GM21825 (cell line): ENCODE results near the gene RIBC2.
"Not testable (repeated sequence)": the region's sequence is repeated elsewhere in the genome, so short reads cannot be mapped to it uniquely, and the experiment has no call there.

Experiments used
- ATAC-seq: cut with Tn5 transposase; IDR thresholded peaks from one replicate; pipeline ENCODE4 v1.9.1; 2021; ENCODE audit warnings: mild to moderate bottlenecking, moderate library complexity; ENCODE audit not compliant: unreplicated experiment

The RIBC2 gene

DNA sequence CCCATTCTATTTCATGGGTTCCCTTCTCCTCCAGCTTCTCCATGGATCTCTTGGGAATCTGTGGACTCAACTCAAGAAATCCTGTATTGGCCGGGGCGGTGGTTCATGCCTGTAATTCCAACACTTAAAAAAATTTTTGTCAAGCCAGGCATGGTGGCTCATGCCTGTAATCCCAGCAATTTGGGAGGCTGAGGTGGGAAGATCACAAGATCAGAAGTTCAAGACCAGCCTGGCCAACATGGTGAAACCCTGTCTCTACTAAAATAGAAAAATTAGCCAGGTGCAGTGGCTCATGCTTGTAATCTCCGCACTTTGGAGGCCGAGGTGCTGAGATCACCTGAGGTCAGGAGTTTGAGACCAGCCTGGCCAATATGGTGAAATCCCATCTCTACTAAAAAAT lies 34.1 kb downstream of the RIBC2 start:
- not testable (repeated sequence) for ATAC-seq

DNA sequence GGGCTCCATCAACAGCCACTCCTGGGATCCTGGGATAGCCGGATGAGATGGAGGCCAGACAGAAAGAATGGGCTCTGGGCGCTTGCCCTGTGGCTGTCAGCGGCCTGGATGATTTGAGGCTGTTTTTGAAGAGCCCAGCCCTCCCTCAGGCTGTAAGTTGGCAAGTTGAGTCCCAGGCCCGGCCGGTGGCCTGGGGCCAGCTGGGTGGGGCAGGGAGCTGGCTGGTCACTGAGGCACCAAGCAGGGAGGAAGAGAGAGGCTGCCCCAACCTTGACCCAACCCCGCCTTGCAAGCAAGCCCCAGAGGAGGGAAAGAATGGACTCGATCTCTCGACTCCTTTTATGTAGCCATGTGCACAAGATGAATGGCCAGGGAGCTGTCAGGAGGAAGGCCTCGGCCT lies 34.9 kb downstream of the RIBC2 start:
- no peak for ATAC-seq

DNA sequence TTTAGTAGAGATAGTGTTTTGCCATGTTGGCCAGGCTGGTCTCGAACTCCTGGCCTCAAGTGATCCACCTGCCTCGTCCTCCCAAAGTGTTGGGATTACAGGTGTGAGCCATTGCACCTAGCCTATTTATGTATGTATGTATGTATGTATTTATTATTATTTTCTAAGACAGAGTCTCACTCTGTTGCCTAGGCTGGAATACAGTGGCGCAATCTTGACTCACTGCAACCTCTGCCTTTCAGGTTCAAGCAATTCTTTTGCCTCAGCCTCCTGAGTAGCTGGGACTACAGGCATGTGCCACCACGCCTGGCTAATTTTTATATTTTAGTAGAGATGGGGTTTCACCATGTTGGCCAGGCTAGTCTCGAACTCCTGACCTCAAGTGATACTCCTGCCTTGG lies 35.9 kb downstream of the RIBC2 start:
- not testable (repeated sequence) for ATAC-seq

DNA sequence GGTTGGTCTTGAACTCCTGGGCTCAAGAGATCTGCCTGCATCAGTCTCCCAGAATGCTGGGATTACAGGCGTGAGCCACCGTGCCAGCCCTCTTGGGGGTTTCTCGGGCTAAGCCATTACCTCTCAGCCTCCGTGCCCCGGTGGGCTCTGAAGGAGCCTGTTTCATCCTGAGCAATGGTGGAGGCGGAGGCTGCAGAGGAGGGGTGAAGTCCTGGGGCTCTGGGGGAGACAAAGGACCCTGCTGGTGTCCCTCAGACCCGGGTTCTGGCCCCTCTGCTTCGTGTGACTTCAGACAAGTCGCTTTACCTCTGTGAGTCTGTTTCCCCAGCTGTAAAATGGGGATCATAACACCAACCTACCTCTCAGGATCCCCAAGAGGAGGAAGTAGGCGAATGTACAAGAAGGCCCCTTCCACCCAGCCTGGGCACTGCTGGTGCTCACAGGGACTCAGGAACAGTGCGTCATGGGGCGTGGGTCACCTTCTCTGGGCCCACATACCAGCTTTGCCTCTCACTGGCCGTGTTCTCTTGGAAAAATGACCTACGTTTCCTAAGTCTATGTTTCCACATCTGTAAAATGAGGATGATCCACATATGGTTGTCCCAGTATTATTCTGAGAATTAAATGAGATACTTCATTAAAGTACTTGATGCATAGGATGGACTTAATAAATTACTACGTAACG lies 36.8 kb downstream of the RIBC2 start:
- ATAC-seq = no peak

DNA sequence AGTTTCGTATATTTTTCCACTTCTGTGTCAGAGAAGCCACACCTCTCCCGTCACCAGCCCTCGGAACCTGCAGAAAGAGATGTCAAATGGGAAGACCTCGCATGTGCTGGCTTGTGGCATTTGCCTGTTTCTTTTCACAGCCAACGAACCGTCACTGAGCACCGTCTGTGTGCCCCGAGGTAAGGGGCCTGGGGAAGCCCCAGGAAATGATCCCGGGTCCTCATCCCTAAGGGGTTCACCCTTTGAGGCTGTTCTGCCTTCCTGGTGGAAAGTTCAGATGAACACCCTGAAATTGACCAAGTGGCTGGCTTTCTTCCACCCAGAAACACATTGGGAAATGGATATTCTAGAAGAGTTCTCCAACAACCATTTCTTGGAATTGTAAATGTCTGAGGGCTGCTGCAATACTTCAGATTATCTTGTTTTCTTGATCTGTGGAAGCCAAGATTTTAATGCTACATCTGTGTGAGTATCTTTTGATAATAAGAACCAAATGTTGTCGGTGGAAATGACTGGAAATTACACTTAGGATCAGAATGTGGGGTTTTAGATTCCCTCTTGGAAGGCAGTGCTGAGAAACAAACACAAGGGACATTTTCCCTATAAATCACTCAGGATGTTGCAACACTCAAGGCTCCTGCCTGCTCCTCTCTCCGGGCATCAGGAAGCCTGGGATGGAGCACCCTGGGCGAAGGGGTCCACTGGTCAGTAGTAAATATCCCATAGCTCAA lies 37.6 kb downstream of the RIBC2 start:
- no peak for ATAC-seq

DNA sequence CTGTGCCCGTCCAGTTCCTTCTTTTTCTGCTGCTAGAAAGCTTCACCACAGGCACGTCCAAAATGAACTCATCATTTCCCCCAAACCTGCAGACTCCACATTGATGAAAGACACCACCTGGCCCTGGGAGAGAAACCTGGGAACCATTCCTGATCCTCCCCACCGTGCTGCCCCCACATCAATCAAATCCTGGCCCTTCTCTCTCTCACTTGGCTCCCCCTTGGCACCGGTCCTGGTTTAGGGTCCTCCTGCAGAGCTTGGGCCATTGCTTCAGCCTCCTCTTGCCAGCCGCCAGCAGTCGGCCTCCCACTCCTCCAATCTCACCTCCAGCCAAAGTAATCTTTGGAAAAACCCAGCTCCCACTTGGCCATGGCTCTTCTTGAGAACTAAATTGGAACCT lies 38.5 kb downstream of the RIBC2 start:
- no peak for ATAC-seq

DNA sequence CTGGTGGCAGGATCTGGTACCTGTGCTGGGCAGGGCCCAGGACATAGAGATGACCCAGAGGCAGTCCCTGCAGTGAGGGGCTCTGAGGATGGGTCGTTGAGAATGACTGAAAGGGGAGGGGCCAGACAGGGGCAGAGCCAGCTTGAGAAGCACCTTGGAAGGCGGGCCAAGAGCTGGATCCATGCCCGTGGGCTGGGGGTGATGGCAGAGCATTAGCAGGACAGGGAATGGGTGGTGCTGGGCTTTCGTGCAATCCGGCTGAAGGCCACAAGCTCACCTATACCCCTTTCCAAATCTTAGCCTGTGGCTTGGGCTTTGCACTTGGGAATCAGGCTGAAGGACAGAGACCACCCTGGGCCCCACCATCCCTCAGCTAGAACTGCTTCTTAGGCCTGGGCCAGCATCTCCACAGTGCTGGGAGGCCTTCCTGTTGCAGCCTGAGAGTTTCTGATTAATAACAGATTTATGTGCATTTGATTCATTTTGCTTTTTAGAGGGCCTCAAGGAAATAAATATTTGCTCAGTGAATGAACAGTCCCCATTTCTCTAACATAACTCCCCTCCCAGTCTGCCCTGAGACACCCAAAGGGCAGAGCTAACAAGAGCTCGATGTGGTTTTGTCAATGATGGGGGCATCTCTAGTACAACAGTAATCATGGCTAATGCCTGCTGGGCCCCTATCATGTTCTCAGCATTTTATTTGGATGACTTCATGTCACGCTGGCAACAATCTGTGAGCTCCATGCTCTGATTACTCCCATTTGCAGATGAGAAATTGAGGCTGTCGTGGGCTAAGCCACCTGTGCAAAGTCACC lies 39.3 kb downstream of the RIBC2 start:
- no peak for ATAC-seq

DNA sequence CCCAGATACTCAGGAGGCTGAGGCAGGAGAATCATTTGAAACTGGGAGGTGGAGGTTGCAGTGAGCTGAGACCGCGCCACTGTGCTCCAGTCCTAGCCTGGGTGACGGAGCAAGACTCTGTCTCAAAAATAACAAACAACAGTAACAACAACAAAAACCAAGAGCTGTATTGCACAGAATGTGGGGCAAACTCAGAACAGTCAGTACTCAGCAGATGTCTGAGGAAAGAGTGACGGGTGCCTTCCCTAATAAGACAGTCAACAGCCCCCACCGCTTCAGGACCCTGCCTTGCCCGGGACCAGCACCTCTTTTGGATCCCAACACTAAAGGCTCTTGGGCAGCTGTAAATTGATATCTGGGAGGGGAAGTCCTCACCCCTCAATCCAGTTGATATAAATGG lies 40.3 kb downstream of the RIBC2 start:
- ATAC-seq = no peak

DNA sequence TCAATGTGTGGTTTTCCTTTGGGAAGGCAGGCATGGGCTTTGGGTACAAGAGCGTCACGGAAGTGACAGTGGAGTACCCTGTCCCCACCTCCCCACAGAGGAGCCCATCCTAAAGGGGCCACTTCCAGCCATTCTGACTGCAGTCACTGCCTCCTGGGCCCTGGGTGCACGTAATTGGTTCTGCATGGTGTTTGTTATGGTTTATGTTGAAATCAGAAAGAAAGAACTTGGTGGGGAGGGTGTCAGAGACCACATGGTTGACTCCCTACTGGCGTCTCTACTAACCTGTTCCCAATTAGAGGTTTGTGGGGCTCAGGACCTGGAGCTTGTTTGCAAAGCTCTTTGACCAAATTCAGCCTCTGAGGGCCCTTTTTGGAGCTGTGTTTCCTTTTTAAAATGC lies 40.8 kb downstream of the RIBC2 start:
- no peak for ATAC-seq

DNA sequence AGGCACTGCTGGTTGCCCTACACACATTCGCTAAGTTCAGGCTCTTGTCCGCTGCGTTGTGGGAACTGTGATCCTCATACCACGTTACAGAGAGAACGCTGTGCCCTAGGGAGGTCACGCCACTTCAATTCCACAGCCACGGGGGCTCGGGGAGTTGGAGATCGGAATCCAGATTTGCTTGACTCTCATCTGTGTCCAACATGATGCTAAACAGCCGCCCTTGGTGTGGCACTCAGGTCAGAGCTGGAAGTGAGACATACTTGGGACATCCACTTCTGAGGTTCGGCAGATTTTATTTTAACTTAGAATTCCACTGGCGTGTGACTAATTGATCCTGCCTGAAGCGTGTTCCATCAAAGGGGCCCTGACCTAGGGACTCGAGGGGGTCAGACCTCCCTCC lies 41.7 kb downstream of the RIBC2 start:
- no peak for ATAC-seq

DNA sequence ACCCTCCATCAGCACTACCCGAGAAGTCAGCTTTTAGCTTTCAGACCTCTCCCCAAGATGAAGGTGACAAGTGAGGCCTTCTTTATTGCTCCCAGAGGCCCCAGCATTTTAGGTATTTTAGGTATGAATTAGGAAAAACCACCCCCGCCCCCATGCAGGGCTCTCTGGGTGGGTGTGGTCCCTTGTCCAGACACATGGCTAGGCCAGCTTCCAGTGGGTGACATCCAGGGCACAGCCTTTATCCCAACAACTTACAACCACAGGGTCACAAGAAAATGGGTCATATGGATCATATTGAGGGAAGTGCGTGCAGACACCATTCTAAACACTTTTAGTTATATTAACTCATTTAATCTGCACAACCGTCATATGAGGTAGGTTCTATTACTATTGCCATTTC lies 42.1 kb downstream of the RIBC2 start:
- ATAC-seq = no peak

DNA sequence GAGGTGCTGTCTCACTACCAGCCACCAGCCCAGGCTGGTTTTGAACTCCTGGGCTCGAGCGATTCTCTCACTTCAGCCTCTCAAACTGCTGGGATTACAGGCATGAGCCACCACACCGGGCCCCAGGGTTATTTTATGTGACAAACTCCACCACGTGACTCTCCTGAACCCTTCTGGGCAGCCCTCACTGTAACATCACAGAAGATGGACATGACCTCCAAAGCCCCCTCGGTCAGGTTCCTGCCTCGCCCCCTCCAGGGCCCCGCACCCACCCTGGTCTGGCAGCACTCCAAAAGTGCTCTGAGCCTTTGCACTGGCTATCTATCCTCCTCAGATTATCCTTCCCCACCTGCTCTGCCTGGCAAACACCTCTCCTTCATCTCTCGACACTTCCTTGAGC lies 43.3 kb downstream of the RIBC2 start:
- ATAC-seq = no peak

DNA sequence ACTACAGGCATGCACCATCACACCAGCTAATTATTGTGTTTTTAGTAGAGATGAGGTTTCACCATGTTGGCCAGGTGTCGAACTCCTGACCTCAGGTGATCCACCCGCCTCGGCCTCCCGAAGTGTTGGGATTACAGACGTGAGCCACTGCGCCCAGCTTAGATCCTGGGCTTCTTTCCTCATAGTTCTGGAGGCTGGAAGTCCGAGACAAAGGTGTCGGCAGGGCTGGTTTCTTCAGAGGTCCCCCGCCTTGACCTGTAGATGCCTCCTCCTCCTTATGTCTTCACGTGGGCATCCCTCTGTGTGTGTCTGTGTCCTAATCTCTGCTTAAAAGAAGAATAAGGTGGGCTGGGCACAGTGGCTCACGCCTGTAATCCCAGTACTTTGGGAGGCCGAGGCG lies 45.0 kb downstream of the RIBC2 start:
- no peak for ATAC-seq

DNA sequence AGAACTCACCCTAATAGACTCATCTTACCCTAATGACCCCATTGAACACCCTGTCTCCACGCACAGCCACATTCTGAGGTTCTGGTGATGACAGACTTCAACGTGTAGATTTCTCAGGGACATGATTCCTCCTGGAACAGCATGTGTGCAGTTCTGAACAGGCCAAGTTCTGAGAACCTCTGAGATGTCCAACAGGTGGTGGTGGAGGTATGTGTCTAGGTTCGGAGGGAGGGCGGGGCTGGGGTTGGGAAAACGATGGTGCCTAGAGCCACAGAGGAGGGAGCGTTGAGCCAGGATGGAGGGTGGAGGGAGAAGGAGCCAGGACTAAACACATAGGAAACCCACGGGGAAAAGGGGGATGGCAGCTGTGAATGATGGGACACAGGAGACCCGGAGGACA lies 45.7 kb downstream of the RIBC2 start:
- no peak for ATAC-seq

DNA sequence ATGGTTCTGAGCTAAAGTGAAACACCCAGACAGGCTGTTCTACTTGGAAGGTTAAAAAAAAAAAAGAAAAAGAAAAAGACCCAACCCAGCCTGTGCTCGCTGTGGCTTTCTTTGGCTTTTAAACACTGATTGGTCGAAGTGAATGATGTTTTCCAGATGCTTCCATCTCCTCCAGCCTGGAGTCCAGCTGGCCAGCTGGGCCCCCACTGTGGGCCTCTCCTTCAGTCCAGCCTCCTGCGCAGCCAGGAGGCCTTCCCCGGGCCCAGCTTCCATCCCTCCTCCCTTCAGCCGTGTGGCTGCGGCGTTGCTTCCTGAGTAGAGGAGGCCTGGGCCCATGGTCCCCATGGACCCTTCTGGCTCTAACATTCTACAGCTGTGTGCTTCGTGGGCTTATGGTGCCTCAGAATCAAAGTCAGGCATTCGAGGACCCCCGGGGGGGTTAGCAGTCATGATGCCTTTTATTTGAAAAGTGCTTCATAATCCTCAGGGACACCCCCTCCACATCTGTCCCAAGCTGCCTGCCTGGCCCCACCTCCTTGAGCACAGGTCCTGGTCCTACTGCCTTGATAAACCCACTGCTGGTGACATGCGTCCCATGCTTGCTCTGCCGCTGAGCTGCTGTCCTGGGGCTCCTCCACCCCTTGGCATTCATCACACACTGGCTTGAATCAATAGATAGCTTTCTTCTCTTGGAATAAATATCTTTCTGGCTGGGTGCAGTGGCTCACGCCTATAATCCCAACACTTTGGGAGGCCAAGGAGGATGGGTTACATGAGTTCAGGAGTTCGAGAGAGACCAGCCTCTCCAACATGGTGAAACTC lies 47.0 kb downstream of the RIBC2 start:
- no peak for ATAC-seq

DNA sequence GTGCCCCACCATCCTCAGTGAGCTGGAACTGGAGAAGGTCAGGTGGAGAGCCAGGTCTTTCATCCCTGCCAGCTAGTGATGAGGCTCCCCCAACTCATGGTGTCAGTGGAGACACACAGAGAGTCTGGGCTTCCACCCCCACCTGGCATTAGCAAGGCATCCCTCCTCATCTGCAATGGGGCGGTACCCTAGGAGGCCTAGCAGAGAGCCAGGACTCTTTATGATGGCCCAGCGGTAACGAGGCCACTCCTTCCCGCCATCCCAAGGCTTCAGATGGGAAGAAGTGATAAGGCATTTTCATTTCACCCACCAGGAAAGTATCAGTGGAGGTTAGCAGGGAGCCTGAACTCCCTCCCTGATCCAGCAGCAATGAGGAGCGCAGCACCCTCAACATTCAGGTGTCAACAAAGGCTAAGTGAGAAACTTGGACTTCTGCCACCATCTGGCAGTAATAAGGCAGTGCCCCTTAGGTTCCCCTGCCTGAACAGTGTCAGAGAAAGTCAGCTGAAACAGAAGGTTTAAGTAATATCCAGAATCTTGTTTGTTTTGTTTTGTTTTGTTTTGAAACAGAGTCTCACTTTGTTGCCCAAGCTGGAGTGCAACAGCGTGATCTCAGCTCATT lies 48.7 kb downstream of the RIBC2 start:
- no peak for ATAC-seq

DNA sequence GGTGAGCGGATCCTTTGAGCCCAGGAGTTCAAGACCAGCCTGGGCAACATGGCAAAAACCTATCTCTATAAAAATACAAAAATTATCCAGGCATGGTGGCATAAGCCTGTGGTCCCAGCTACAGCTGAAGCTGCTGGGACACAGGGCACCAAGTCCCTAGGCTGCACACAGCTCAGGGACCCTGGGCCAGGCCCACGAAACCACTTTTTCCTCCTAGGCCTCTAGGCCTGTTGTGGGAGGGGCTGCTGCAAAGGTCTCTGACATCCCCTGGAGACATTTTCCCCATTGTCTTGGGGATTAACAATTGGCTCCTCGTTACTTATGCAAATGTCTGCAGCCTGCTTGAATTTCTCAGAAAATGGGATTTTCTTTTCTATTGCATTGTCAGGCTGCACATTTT lies 50.2 kb downstream of the RIBC2 start:
- not testable (repeated sequence) for ATAC-seq

DNA sequence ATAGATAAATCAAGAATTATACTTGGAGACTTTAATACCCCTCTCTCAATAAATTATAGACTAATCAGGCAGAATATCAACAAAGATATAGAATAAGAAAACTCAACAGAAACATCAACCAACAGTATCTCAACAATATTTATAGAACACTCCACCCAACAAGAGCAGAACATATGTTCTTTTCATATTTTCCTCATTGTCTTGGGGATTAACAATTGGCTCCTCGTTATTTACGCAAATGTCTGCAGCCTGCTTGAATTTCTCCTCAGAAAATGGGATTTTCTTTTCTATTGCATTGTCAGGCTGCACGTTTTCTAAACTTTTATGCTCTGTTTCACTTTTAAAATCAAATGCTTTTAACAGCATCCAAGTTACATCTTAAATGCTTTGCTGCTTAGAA lies 52.1 kb downstream of the RIBC2 start:
- ATAC-seq = no peak

DNA sequence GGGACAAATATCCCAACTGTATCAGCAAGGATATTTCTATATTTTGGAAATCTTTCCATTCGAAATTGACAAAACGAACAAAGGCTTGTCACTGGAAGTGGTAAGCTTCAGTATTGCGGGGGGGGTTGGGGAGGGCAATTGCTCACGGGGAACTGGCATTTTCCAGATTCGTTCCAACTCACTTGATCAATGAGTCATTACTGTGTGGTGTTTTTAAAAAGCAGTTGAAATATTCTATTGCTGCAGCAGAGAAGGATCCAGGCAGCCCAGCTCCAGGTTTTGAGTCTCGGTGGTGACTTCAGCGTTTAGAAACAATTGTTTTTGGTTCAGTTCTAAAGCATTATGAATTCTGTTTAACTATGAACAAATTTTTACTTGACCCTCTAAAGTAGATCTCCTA lies 55.4 kb downstream of the RIBC2 start:
- no peak for ATAC-seq

DNA sequence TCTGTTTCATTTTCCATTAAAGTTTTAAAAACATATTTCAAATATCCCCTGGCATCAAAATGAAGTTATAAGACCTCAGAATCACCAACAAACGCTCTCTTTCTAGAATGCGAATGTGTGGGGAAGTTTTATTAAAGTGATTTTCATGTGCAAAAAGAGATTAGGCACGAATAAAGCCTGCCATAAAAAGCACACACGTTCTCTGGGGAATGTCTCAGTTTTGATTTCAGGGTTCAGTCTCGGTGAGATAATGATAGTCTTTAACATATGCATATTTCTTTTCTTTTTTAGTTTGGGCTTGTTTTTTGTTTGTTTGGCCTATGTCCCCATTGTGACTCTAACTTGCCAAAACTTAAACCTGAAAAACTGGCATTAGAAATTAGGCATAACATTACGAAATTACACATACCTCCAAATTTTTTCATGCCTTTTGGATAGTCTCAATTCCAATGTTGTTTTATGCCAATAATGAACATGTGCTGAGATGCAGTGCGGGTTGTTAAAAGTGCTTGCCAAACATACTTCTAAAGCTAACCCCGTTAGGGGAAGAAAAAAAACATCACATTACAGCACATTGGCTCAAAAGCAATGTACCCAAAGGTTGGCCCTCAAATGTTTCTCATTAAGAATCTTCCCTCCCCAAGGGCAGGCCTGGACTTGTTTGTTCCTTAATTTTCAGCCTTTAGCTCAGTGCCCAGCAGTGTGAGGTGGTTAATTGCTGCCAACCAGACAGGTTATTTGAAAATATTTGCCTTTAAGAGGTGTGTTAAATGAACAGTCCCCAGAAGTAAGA lies 56.0 kb downstream of the RIBC2 start:
- no peak for ATAC-seq
